Chondrocyte (in vitro differentiated cells): ENCODE results near the gene CCDC18. TPM values are rescaled to one million over a fixed set of nuclear protein-coding genes. Genes with fewer than 3 reads are reported as not detected.
"Not testable (repeated sequence)": the region's sequence is repeated elsewhere in the genome, so short reads cannot be mapped to it uniquely, and the experiment has no call there.

Source experiments
- DNase-seq: peaks from one replicate; pipeline ENCODE4 v3.0.0; 2021; ENCODE audit warnings: mixed read lengths, low spot score
- H3K27ac Mint-ChIP-seq: one replicate; pipeline ENCODE4 v1.8.0; 2021; ENCODE audit warnings: mild to moderate bottlenecking, moderate library complexity, mixed read lengths; ENCODE audit not compliant: unreplicated experiment
- H3K27me3 Mint-ChIP-seq: 2 replicates; pipeline ENCODE4 v1.8.0; 2021; ENCODE audit warnings: low read depth, mixed read lengths
- H3K36me3 Mint-ChIP-seq: 2 replicates; pipeline ENCODE4 v1.8.0; 2021; ENCODE audit warnings: low read depth, mixed read lengths
- H3K4me1 Mint-ChIP-seq: 2 replicates; pipeline ENCODE4 v1.8.0; 2021; ENCODE audit warnings: low read depth, mild to moderate bottlenecking, mixed read lengths
- H3K4me3 Mint-ChIP-seq: one replicate; pipeline ENCODE4 v1.8.0; 2021; ENCODE audit warnings: mild to moderate bottlenecking, moderate library complexity, mixed read lengths; ENCODE audit not compliant: unreplicated experiment
- H3K9me3 Mint-ChIP-seq: 2 replicates; pipeline ENCODE4 v1.8.0; 2021; ENCODE audit warnings: low read depth, mixed read lengths
- CTCF ChIP-seq: fragments of 200-600 bp; sonication (generic); IDR thresholded peaks from 2 replicates; pipeline ENCODE4 v1.5.0; 2021; ENCODE audit warnings: antibody characterized with exemption, mild to moderate bottlenecking, moderate library complexity
- total RNA-seq: library from RNA; stranded (reverse); gene quantifications from 3 replicates; pipeline ENCODE4 v1.2.1, GENCODE V29; 2021

Gene CCDC18
- total RNA-seq, 1 donor from 2014 or later = 3.6 TPM

- no peaks in the 10 kb centered on the region for H3K27me3 Mint-ChIP-seq
- H3K9me3 Mint-ChIP-seq = no peaks in the 10 kb centered on the region
- H3K4me1 Mint-ChIP-seq = no peaks in the 10 kb centered on the region
- no peak for DNase-seq
- H3K27ac Mint-ChIP-seq = peak overlapping the region; percentile 36
- H3K4me3 Mint-ChIP-seq = no peak overlapping the region
- no peak for TF ChIP-seq CTCF
- H3K36me3 Mint-ChIP-seq = peaks cover 11% of the 10 kb centered on the region
Observed at GRCh38 chr1:93159337-93159736, 21.2 kb upstream of the CCDC18 start.

GRCh38 chr1:93163314-93163713 is 17.2 kb upstream of the CCDC18 start:
- H3K27ac Mint-ChIP-seq, H3K27me3 Mint-ChIP-seq, H3K4me1 Mint-ChIP-seq, H3K4me3 Mint-ChIP-seq, DNase-seq: not testable (repeated sequence)
- H3K36me3 Mint-ChIP-seq = peaks cover 26% of the 10 kb centered on the region
- peaks cover 25% of the 10 kb centered on the region for H3K9me3 Mint-ChIP-seq

- H3K27ac Mint-ChIP-seq = no peak overlapping the region
- H3K36me3 Mint-ChIP-seq = peaks cover 24% of the 10 kb centered on the region
- H3K4me3 Mint-ChIP-seq = no peak overlapping the region
- H3K27me3 Mint-ChIP-seq = no peaks in the 10 kb centered on the region
- no peak for DNase-seq
- peaks cover 31% of the 10 kb centered on the region for H3K9me3 Mint-ChIP-seq
- no peak for TF ChIP-seq CTCF
- peaks cover 8% of the 10 kb centered on the region for H3K4me1 Mint-ChIP-seq
Observed at GRCh38 chr1:93164816-93165215, 15.7 kb upstream of the CCDC18 start.

GRCh38 chr1:93165895-93166294 is 14.6 kb upstream of the CCDC18 start:
- not testable (repeated sequence) for H3K4me3 Mint-ChIP-seq, H3K27ac Mint-ChIP-seq, DNase-seq, H3K27me3 Mint-ChIP-seq, H3K4me1 Mint-ChIP-seq
- Mint-ChIP-seq H3K9me3 (peaks cover 31% of the 10 kb centered on the region), H3K36me3 (peaks cover 24% of the 10 kb centered on the region)

GRCh38 chr1:93167006-93167405 is 13.5 kb upstream of the CCDC18 start:
- Mint-ChIP-seq H3K4me1 (peaks cover 20% of the 10 kb centered on the region), H3K27me3 (no peaks in the 10 kb centered on the region), H3K27ac (no peak overlapping the region), H3K36me3 (peaks cover 22% of the 10 kb centered on the region), H3K4me3 (no peak overlapping the region), H3K9me3 (peaks cover 31% of the 10 kb centered on the region)
- no peak for TF ChIP-seq CTCF
- DNase-seq = no peak

- H3K27me3 Mint-ChIP-seq, H3K27ac Mint-ChIP-seq, H3K4me3 Mint-ChIP-seq, DNase-seq: not testable (repeated sequence)
- Mint-ChIP-seq H3K9me3 (peaks cover 34% of the 10 kb centered on the region), H3K36me3 (peaks cover 24% of the 10 kb centered on the region), H3K4me1 (peaks cover 37% of the 10 kb centered on the region)
Observed at GRCh38 chr1:93170141-93170678, 10.3 kb upstream of the CCDC18 start.

- no peak for TF ChIP-seq CTCF
- DNase-seq = no peak
- Mint-ChIP-seq H3K4me3 (no peak overlapping the region), H3K9me3 (peaks cover 24% of the 10 kb centered on the region), H3K36me3 (peaks cover 20% of the 10 kb centered on the region), H3K4me1 (peaks cover 41% of the 10 kb centered on the region), H3K27me3 (no peaks in the 10 kb centered on the region), H3K27ac (peak overlapping the region; percentile 29)
Observed at GRCh38 chr1:93171549-93172034, 8.9 kb upstream of the CCDC18 start.
